ENCODE data around the gene TADA3. TPM values are rescaled to one million over a fixed set of nuclear protein-coding genes. Genes with fewer than 3 reads are reported as not detected.
A peak's percentile ranks its signal among the peaks of the same experiment; 100 is the strongest.

Gene TADA3
- total RNA-seq, 2 donors from 2014 or later = 44.2 to 48.8 TPM

DNA sequence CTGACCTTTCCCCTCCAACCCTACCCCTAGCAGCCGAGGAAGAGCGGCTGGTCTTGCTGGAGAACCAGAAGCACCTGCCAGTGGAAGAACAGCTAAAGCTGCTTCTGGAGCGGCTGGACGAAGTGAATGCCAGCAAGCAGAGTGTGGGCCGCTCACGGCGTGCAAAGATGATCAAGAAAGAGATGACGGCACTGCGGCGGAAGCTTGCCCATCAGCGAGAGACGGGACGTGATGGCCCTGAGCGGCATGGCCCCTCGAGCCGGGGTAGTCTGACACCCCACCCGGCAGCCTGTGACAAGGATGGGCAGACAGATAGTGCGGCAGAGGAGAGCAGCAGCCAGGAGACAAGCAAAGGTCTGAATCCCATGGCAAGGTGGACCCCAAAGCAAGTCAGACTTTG, 48.7 kb downstream of the TADA3 start:
- peak; percentile 74 for DNase-seq (ENCODE audit: low spot score)
- intact Hi-C loops (cut with DNase I) = no loop called here

DNA sequence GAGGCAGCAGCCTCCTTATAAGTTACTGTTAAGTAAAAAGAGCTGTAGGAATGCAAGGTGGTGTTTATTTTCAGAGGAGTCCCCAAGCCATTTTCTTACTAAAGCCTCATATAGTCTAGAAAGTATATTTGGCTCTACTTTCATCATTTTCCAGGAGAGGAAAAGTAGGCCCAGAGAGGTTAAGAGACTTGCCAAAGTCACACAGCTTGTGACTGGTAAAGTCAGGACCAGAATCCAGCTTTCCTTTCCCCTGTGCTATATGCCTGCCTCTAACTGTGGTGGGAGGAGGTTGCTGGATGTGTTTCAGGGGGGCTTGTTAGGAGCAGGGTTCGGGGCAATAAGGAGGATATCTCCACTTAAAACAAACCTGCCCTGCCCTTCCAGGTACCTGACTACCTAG, 49.7 kb downstream of the TADA3 start:
- intact Hi-C loops (cut with DNase I) = no loop called here
- DNase-seq (ENCODE audit: low spot score) = no peak

GRCh38 chr3:9739181-9739580, 53.1 kb downstream of the TADA3 start:
- intact Hi-C loops (cut with DNase I) = no loop called here
- DNase-seq (ENCODE audit: low spot score) = peak; percentile 77

DNA sequence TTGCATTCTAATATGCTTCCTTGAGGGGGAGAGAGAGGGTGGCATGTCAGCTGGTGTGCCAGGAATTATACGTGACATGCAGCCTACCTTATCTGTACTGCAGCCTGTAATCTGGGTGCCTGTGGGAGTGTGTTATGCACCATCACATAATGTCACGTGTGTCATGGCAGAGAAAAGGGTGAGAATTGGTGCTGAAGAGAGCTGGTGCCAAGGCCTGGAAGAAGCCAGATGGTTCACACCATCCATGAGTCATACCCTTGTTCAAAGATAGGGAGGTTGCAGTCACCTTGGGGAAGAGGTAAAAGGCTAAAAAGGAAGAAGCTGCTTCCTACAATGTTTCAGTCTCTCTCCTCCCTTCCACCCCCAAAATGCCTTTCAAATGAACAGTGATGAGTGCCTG, 55.4 kb downstream of the TADA3 start:
- intact Hi-C loops (cut with DNase I) = no loop called here
- DNase-seq (ENCODE audit: low spot score) = no peak

GRCh38 chr3:9732740-9733115, 59.5 kb downstream of the TADA3 start:
- intact Hi-C loops (cut with DNase I) = loop anchor here in 1 of 2 donors (2.0 kb wide), 1 partner anchor 14 kb away; no protein-coding TSS in a partner anchor
- DNase-seq (ENCODE audit: low spot score) = no peak

DNA sequence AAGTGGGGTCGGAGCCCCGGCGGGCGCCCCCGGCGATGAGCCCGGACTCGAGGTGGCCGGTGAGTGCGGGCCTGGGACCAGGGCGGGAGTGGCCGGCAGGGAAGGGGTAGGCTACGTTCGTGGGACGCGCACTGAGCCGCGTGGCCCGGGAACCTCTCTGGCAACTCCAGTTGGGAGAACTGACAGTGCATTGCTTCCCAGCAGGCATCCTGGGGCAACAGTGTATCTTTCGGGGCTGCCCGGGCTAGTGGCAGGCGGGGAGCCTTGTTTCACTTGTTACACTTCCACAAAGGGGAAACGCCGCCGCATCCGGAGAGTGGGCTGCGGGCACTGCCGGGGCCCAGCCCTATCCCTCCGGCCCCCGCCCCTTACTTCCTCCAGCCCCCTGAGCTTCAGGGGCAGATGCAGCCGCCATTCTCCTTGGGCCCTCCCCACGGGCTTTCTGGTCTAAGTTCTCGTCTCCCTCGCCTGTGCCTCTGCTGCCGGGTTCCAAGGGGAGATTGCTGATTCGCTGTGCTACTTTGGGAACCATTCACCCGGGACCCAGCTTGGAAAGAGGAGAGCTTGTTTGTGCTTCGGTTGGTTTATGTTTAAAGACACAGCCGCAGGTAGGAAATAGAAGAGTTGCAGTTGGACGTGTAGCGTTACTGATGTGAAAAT, 60.1 kb downstream of the TADA3 start:
- peak; percentile 85 for DNase-seq (ENCODE audit: low spot score)
- intact Hi-C loops (cut with DNase I) = loop anchor here in 1 of 2 donors (2.0 kb wide), 1 partner anchor 15 kb away; no protein-coding TSS in a partner anchor

DNA sequence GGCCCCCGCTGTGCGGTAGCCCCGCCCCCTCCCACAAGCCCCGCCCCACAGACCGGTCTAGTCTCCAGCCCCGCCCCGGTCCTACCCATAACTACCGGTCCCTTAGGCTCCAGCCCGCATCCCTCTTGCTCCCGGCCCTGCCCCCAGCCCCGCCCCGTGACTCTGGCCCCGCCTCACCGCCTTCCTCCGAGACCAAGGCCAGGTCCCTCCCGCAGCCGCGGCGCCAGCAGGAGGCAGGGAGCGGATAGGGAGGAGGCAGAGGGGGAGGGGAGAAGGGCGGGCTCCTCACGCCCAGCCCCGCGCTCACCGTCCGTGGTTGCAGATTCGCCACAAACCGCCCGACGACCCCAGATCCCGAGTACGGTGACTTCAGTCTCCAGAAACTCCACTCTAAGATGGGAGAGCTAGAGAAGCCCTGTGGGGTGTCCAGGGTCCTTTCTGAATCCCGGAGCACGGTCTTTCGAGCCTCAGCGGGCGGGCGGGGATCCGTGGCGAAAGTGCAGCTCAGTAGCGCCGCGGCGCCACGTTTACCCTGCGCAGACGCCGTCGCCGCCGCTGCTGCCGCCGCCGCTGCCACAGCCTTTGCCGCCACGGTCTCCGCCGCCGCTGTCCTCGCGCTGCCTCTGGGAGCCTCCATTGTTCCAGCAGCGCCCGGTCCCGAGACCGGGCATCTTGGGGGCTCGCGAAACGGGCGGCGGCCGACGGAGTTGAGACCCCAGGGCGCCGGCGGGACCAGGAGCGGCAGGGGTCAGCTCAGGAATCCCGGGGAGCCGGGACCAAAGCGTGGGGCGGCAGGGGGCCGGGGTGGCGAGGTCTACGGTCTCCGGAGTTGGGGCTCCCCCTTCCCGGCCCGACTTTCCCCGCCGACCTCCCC, 60.8 kb downstream of the TADA3 start, which contains the start of gene BRPF1:
Gene BRPF1 (plus strand): TSS at position 530 of the 874 bp plus-strand sequence. CDS start 2,406 bp downstream, outside the sequence.
- intact Hi-C loops (cut with DNase I) = loop anchor here in 1 of 2 donors (2.0 kb wide), 1 partner anchor 15 kb away; no protein-coding TSS in a partner anchor
- peak; percentile 100 for DNase-seq (ENCODE audit: low spot score)

DNA sequence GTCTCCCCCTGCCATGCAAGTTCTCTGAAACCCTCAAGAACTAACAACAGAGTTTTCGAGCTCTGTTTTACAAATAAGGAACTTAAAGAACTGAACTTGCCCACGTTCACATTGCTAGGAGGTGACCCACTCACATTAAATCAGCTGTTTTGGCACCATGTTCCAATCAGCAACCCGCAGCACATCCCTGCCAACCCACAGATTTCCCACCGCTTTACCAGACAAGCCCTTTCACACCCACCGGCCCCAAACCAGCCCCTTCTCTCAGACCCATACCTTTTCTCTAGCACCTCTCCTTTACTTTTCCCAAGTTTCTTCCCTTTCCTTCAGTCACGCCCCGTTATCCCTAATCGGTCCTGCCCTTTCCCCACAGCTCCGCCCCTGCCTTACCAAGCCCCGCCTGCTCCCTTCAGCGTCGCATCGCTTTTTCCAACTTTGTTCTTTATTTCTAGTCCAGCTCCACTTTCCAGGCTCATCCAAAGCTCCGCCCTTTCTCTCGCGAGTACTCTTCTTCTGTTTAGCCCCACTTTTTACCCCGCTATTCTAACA, 61.5 kb downstream of the TADA3 start:
- DNase-seq (ENCODE audit: low spot score) = no peak
- intact Hi-C loops (cut with DNase I) = no loop called here

Other genes starting within 250 kb of the TADA3 start
- gene LHFPL4, start 238.7 kb downstream of the TADA3 start, total RNA-seq = not detected
- gene MTMR14, start 143.0 kb downstream of the TADA3 start, total RNA-seq = 10 to 100 TPM; 15.1 to 23.8 TPM
- gene CPNE9, start 88.6 kb downstream of the TADA3 start, total RNA-seq = not detected
- gene BRPF1, start 60.7 kb downstream of the TADA3 start, total RNA-seq = 10 to 100 TPM; 15.6 to 17.5 TPM
- 10 to 100 TPM; 15.4 to 23.4 TPM for gene OGG1, start 42.5 kb downstream of the TADA3 start, total RNA-seq
- gene CAMK1, start 22.5 kb downstream of the TADA3 start, total RNA-seq = 10 to 100 TPM; 47.8 to 50.6 TPM
- gene ARPC4, start 609 bp upstream of the TADA3 start, total RNA-seq = 100 to 1,000 TPM; 144 to 148 TPM
- gene TTLL3, start 17.8 kb upstream of the TADA3 start, total RNA-seq = 10 to 100 TPM; 24.9 to 44.4 TPM
- gene RPUSD3, start 51.5 kb upstream of the TADA3 start, total RNA-seq = 10 to 100 TPM; 18.2 to 20.0 TPM
- 1 to 10 TPM; 1.2 to 2.9 TPM for gene CIDEC, start 87.8 kb upstream of the TADA3 start, total RNA-seq
- 10 to 100 TPM; 19.6 to 20.0 TPM for gene JAGN1, start 98.1 kb upstream of the TADA3 start, total RNA-seq
- gene IL17RE, start 110.4 kb upstream of the TADA3 start, total RNA-seq = 1 to 10 TPM; 9.6 to 10.0 TPM
- gene IL17RC, start 124.6 kb upstream of the TADA3 start, total RNA-seq = 10 to 100 TPM; 31.9 to 41.1 TPM
- gene CRELD1, start 141.4 kb upstream of the TADA3 start, total RNA-seq = 10 to 100 TPM; 22.3 to 29.5 TPM
- gene PRRT3, start 159.9 kb upstream of the TADA3 start, total RNA-seq = 1 to 10 TPM; 1.5 to 2.7 TPM
- 10 to 100 TPM; 50.4 to 52.8 TPM for gene EMC3, start 194.4 kb upstream of the TADA3 start, total RNA-seq
- 1 to 10 TPM; 3.3 to 3.4 TPM for gene FANCD2, start 234.0 kb upstream of the TADA3 start, total RNA-seq

Data from posterior vena cava (tissue), 2 donors.